H1 (cell line): ENCODE data around the gene ADIRF. TPM values are rescaled to one million over a fixed set of nuclear protein-coding genes. Genes with fewer than 3 reads are reported as not detected.

Experiments
- CTCF ChIA-PET: fragments of 300-600 bp; sonication (Branson Sonifier 250); formaldehyde crosslinking; loops from one replicate; lab custom pipeline; 2021; ENCODE audit not compliant: partially characterized antibody; lab: Charles Lee
- POLR2A ChIA-PET: fragments of 300-600 bp; sonication (Branson Sonifier 250); formaldehyde crosslinking; loops from one replicate; lab custom pipeline; 2021; ENCODE audit warnings: inconsistent platforms; ENCODE audit not compliant: partially characterized antibody; lab: Charles Lee
- DNase-seq, 2 experiments: peaks; one replicate each; pipeline versions ENCODE4 v3.0.0 to v3.0.0-alpha.2; 2010 to 2022; ENCODE audit warnings: low spot score in 2 of 2, low read depth in 1 of 2, mixed read lengths in 1 of 2
- FAIRE-seq: peaks from 2 replicates; lab custom pipeline; 2011; peaks lifted over from hg19 to GRCh38; lab: Jason Lieb, UNC
- H2AFZ ChIP-seq: 2 replicates; pipeline ENCODE4 v1.8.1; 2012; ENCODE audit warnings: low read length, inconsistent platforms
- H2AK5ac ChIP-seq: 2 replicates; pipeline ENCODE4 v1.6.1; 2013; ENCODE audit warnings: low read depth, low read length
- H2BK120ac ChIP-seq: replicated peaks from 2 replicates; pipeline ENCODE3; 2013; ENCODE audit warnings: low read depth, low read length, inconsistent platforms
- H2BK12ac ChIP-seq: 2 replicates; pipeline ENCODE4 v1.6.1; 2013; ENCODE audit warnings: low read depth, low read length
- H2BK15ac ChIP-seq: 2 replicates; pipeline ENCODE4 v1.6.1; 2013; ENCODE audit warnings: low read length
- H2BK20ac ChIP-seq: 2 replicates; pipeline ENCODE4 v1.6.1; 2013; ENCODE audit warnings: low read length
- H2BK5ac ChIP-seq: 2 replicates; pipeline ENCODE4 v1.6.1; 2013; ENCODE audit warnings: low read depth, low read length
- H3K14ac ChIP-seq: 2 replicates; pipeline ENCODE4 v1.6.1; 2013; ENCODE audit warnings: inconsistent platforms; ENCODE audit not compliant: insufficient read length
- H3K18ac ChIP-seq: 2 replicates; pipeline ENCODE4 v1.6.1; 2013; ENCODE audit warnings: low read length; ENCODE audit errors: extremely low read depth
- H3K23ac ChIP-seq: 2 replicates; pipeline ENCODE4 v1.6.1; 2013; ENCODE audit warnings: inconsistent platforms; ENCODE audit not compliant: insufficient read length
- H3K23me2 ChIP-seq: 2 replicates; pipeline ENCODE4 v1.6.1; 2013; ENCODE audit warnings: low read depth, low read length
- H3K27ac ChIP-seq: 2 replicates; pipeline ENCODE4 v1.6.1; 2011; ENCODE audit warnings: low read depth, low read length, inconsistent platforms
- H3K27me3 ChIP-seq, 4 experiments: replicated peaks in 1 of 4; 1 replicate in 1 of 4; 2 replicates in 3 of 4; pipeline versions ENCODE4 v1.6.1 to v1.8.1; 2011 to 2013; ENCODE audit warnings: low read length in 3 of 4, mild to moderate bottlenecking in 3 of 4, inconsistent platforms in 2 of 4, mixed read lengths in 2 of 4, moderate library complexity in 1 of 4; ENCODE audit not compliant: control insufficient read depth in 3 of 4, insufficient read depth in 3 of 4; ENCODE audit errors: extremely low read depth in 1 of 4
- H3K36me3 ChIP-seq, 4 experiments: 2 replicates each; pipeline versions ENCODE4 v1.6.1 to v1.8.1; 2011 to 2013; ENCODE audit warnings: mild to moderate bottlenecking in 4 of 4, low read length in 3 of 4, moderate library complexity in 2 of 4, control low read depth in 1 of 4, inconsistent platforms in 1 of 4; ENCODE audit not compliant: insufficient read depth in 4 of 4, control insufficient read depth in 2 of 4
- H3K4ac ChIP-seq: replicated peaks from 2 replicates; pipeline ENCODE3; 2013; ENCODE audit warnings: low read length, low read depth, mixed read lengths, inconsistent platforms; ENCODE audit not compliant: insufficient read length
- H3K4me1 ChIP-seq, 4 experiments: replicated peaks in 1 of 4; 1 replicate in 1 of 4; 2 replicates in 3 of 4; pipeline versions ENCODE4 v1.6.1 to v1.8.1; 2011 to 2013; ENCODE audit warnings: low read length in 3 of 4, inconsistent platforms in 2 of 4, mixed read lengths in 1 of 4; ENCODE audit not compliant: insufficient read depth in 4 of 4, control insufficient read depth in 3 of 4
- H3K4me2 ChIP-seq, 2 experiments: 2 replicates each; pipeline versions ENCODE4 v1.6.1 to v1.8.1; 2011 to 2013; ENCODE audit warnings: low read depth in 2 of 2, low read length in 2 of 2, control low read depth in 1 of 2, inconsistent platforms in 1 of 2, mild to moderate bottlenecking in 1 of 2; ENCODE audit not compliant: insufficient read depth in 1 of 2
- H3K4me3 ChIP-seq, 4 experiments: fragments of 200-600, 300-600 bp in 1 of 4; sonication (generic), shearing (Covaris generic), sonication (Bioruptor Twin) in 1 of 4; 2 replicates each; pipeline versions ENCODE4 v1.5.1 to v1.8.1; 2011 to 2016; ENCODE audit warnings: low read length in 4 of 4, low read depth in 3 of 4, control low read depth in 2 of 4, inconsistent platforms in 2 of 4, mild to moderate bottlenecking in 2 of 4, mixed read lengths in 1 of 4, moderate library complexity in 1 of 4; ENCODE audit not compliant: insufficient read depth in 2 of 4; ENCODE audit errors: extremely low read depth in 1 of 4
- H3K56ac ChIP-seq: replicated peaks from 2 replicates; pipeline ENCODE3; 2013; ENCODE audit warnings: low read depth, mild to moderate bottlenecking, mixed read lengths, low read length, inconsistent platforms; ENCODE audit not compliant: insufficient read length
- H3K79me1 ChIP-seq: 2 replicates; pipeline ENCODE4 v1.6.1; 2013; ENCODE audit warnings: low read depth, low read length, control low read depth
- H3K79me2 ChIP-seq, 2 experiments: 2 replicates each; pipeline versions ENCODE4 v1.6.1 to v1.8.1; 2012 to 2013; ENCODE audit warnings: low read length in 2 of 2, mild to moderate bottlenecking in 2 of 2, inconsistent platforms in 1 of 2; ENCODE audit not compliant: insufficient read depth in 2 of 2, control insufficient read depth in 1 of 2
- H3K9ac ChIP-seq, 4 experiments: replicated peaks in 1 of 4; 1 replicate in 1 of 4; 2 replicates in 3 of 4; pipeline versions ENCODE4 v1.6.1 to v1.8.1; 2011 to 2013; ENCODE audit warnings: low read depth in 3 of 4, low read length in 3 of 4, control low read depth in 2 of 4, mild to moderate bottlenecking in 2 of 4, moderate library complexity in 2 of 4, inconsistent platforms in 1 of 4; ENCODE audit errors: extremely low read depth in 1 of 4
- H3K9me3 ChIP-seq, 2 experiments: 2 replicates each; pipeline versions ENCODE4 v1.6.1 to v1.8.1; 2012 to 2013; ENCODE audit warnings: mild to moderate bottlenecking in 2 of 2, moderate library complexity in 2 of 2, control low read depth in 1 of 2, inconsistent platforms in 1 of 2, low read depth in 1 of 2, low read length in 1 of 2, mixed read lengths in 1 of 2; ENCODE audit not compliant: insufficient read depth in 2 of 2
- H4K20me1 ChIP-seq, 2 experiments: replicated peaks in 1 of 2; 2 replicates each; pipeline versions ENCODE3 to v1.8.1; 2011 to 2013; ENCODE audit warnings: inconsistent platforms in 2 of 2, low read length in 2 of 2, mild to moderate bottlenecking in 1 of 2; ENCODE audit not compliant: insufficient read depth in 2 of 2, control insufficient read depth in 1 of 2
- H4K5ac ChIP-seq: 2 replicates; pipeline ENCODE4 v1.6.1; 2013; ENCODE audit warnings: low read length, low read depth, mixed read lengths, inconsistent platforms; ENCODE audit not compliant: insufficient read length
- H4K8ac ChIP-seq: 2 replicates; pipeline ENCODE4 v1.8.0; 2013; ENCODE audit warnings: mild to moderate bottlenecking, moderate library complexity, low read length, inconsistent platforms; ENCODE audit not compliant: insufficient read depth; ENCODE audit errors: extremely low read depth
- H4K91ac ChIP-seq: replicated peaks from 2 replicates; pipeline ENCODE3; 2013; ENCODE audit warnings: low read length, mixed read lengths, inconsistent platforms; ENCODE audit not compliant: insufficient read length
- WGBS, 2 experiments: shearing (Covaris generic) in 1 of 2; methylation state at CpG; one replicate each; pipeline versions ENCODE4 v1.1.6 to v1.1.7; 2013 to 2015; ENCODE audit warnings: low lambda C conversion rate in 2 of 2, mixed read lengths in 2 of 2, inconsistent platforms in 1 of 2, low coverage in 1 of 2, missing lambda C conversion rate in 1 of 2; ENCODE audit not compliant: insufficient replicate concordance in 2 of 2, insufficient coverage in 1 of 2, insufficient read length in 1 of 2; ENCODE audit errors: extremely low coverage in 1 of 2, missing lambda C conversion rate in 1 of 2; 5-methylcytosine and 5-hydroxymethylcytosine counted together
- polyA plus RNA-seq, 7 experiments: library from polyadenylated mRNA; depleted of rRNA in 3 of 7; stranded (reverse) in 5 of 7; unstranded in 2 of 7; fragments of >200 nt in 5 of 7; fragments of 200-250 nt in 2 of 7; gene quantifications; 1 replicate in 5 of 7; 2 replicates in 1 of 7; 4 replicates in 1 of 7; pipeline versions ENCODE4 v1.2.1 to v1.2.3, GENCODE V29; 2011 to 2013; ENCODE audit warnings: missing spikeins in 2 of 7, mixed read lengths in 2 of 7
- total RNA-seq: library from RNA; stranded (reverse); fragmentation: NEBNext Ultra II Directional; extraction: Animal tissue kit (Norgen Biotek cat#: 25700); gene quantifications from 2 replicates; pipeline ENCODE4 v1.2.1, GENCODE V29; 2021

Gene ADIRF
- total and polyA plus RNA-seq, 2 of the 8 experiments (the other 6 are each of a cell fraction or from before 2014, with no cell fraction given) = not detected

- Histone ChIP-seq H3K4me2 (no peak overlapping the region), H2BK12ac (peak overlapping the region; percentile 60; the same call in 1 of the 2 replicates), H2AFZ (no peak overlapping the region), H3K27me3 (peaks cover 1 to 20% (median 16%) of the 10 kb centered on the region in 4 experiments), H3K79me2 (no peaks in the 10 kb centered on the region), H3K9me3 (no peaks in the 10 kb centered on the region), H3K4ac (no peak overlapping the region), H4K20me1 (no peaks in the 10 kb centered on the region), H3K9ac (no peak overlapping the region), H3K56ac (no peak overlapping the region), H3K27ac (no peak overlapping the region), H3K36me3 (no peaks in the 10 kb centered on the region), H2BK5ac (no peak overlapping the region), H3K18ac (no peak overlapping the region), H4K8ac (no peak overlapping the region), H2BK15ac (no peak overlapping the region), H3K4me3 (no peak overlapping the region), H3K23ac (no peak overlapping the region), H4K5ac (no peak overlapping the region), H3K23me2 (peaks cover 12% of the 10 kb centered on the region; the same call in 1 of the 2 replicates), H3K14ac (no peak overlapping the region), H2BK20ac (peak overlapping the region; percentile 55; the same call in 1 of the 2 replicates), H4K91ac (no peak overlapping the region), H3K4me1 (peaks cover 6 to 22% (median 16%) of the 10 kb centered on the region in 4 experiments), H2AK5ac (no peak overlapping the region), H3K79me1 (no peaks in the 10 kb centered on the region), H2BK120ac (no peak overlapping the region)
- no peak for DNase-seq
- WGBS, 2 experiments = 91% methylated on average over 7 of the region's 7 CpGs; no CpG with 5 or more reads in 1 of the 2 experiments
- ChIA-PET CTCF (interaction anchor here (1.2 to 2.7 kb wide), 3 partner anchors 15 to 36 kb away, joined by 3 to 11 read pairs (median 4); no protein-coding TSS in a partner anchor), POLR2A (interaction anchor here (1.3 kb wide), 1 partner anchor 14 kb away, joined by 3 read pairs; no protein-coding TSS in a partner anchor)
- no peak for FAIRE-seq
Measured at GRCh38 chr10:86974484-86974883, 6.2 kb downstream of the ADIRF start.
